Measurements from ENCODE around the gene CPNE7.

- TF ChIP-seq REST (IDR thresholded peaks at IDR 0.05; ENCODE audit: low read depth) = no peak
- TF ChIP-seq MAX (IDR thresholded peaks at IDR 0.05) = no peak
- TF ChIP-seq ZBTB7A (IDR thresholded peaks at IDR 0.05; ENCODE audit: low read depth) = no peak
- TF ChIP-seq EGR1 (IDR thresholded peaks at IDR 0.05) = no peak
- TF ChIP-seq NFIC (IDR thresholded peaks at IDR 0.05) = no peak
- no peak for TF ChIP-seq TEAD4 (IDR thresholded peaks at IDR 0.05)
- no peak for TF ChIP-seq EP300 (IDR thresholded peaks at IDR 0.05; ENCODE audit: borderline replicate concordance)
- no peak for TF ChIP-seq TAF1 (IDR thresholded peaks at IDR 0.05; ENCODE audit: low read depth)
Observed at GRCh38 chr16:89572073-89572484, 3.5 kb upstream of the CPNE7 start.

All from Ishikawa (cell line).